ENCODE measurements around the gene KRT83.

GRCh38 chr12:52364901-52365489 is 43.8 kb upstream of the KRT83 start:
- no peak for TF ChIP-seq CTCF (IDR thresholded peaks at IDR 0.05; ENCODE audit: insufficient read depth, low read length, poor library complexity, severe bottlenecking)
- no peak for TF ChIP-seq EZH2phosphoT487 (conservative IDR thresholded peaks at IDR 0.05; ENCODE audit: low read length)
